NB4 (cell line): Measurements from ENCODE around the gene TYK2.
A peak's percentile ranks its signal among the peaks of the same experiment; 100 is the strongest.

Source experiments
- CTCF ChIP-seq: IDR thresholded peaks from one replicate; pipeline ENCODE4 v1.5.1; 2012; ENCODE audit warnings: low read depth, low read length
- MAX ChIP-seq: IDR thresholded peaks from 2 replicates; pipeline ENCODE4 v1.6.1; 2011; ENCODE audit warnings: low read depth, low read length
- POLR2A ChIP-seq: IDR thresholded peaks from 2 replicates; pipeline ENCODE4 v1.6.1; 2011; ENCODE audit warnings: mild to moderate bottlenecking; ENCODE audit not compliant: insufficient read length; ENCODE audit errors: extremely low read depth

GRCh38 chr19:10372690-10373089 lies 7.7 kb downstream of the TYK2 start:
- TF ChIP-seq POLR2A, result no peak
- TF ChIP-seq CTCF, result peak; percentile 71
- TF ChIP-seq MAX, result peak; percentile 92
